ENCODE results near the gene PGPEP1. TPM values are rescaled to one million over a fixed set of nuclear protein-coding genes. Genes with fewer than 3 reads are reported as not detected.
"Not testable (repeated sequence)": the region's sequence is repeated elsewhere in the genome, so short reads cannot be mapped to it uniquely, and the experiment has no call there.

The PGPEP1 gene
- total RNA-seq, 1 donor, result 27.2 TPM

DNA sequence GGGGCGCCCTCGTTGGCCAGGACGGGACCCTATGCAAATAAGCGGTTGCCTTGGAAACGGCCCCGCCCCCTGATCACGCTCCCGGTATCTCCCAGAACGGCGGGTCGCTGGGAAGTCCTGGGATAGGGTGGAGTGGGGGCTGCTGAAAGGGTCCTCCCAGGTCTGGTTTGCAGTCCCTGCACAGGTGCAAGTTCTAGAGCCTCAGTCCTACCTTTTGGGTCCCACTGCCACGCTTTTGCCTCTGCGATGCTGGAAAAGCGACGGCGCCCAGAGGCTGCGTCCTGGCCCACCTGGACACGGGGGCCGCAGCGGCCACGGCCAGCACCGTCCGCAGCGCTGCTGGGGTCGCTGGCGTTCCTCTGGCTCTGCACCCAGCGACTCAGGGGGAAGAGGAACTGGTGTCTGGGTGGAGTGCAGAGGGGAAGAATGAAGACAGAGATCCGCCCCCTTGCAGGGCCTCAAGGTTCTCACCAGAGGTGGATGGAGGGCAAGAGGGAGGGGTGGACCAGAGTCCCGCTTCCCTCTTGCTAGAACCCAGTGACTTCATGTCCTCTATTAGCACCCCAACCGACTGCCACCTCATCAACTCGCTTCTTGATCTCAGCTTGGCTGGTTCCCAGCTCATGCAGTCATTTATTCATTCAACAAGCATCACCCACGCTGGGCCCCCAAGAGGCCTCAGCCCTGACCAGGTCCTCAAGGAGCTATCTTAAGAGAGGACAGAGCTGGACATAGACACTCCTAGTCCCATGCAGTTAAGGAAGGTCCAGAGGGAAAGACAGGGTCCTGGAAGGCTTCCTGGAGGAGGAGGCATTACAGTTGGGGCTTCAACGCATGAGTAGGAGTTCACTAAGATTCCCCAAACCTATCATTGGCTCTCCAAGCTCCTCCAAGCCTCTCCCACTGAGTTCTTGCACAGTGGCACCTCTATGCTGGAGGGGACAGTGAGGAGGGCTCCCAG is 57.1 kb downstream of the PGPEP1 start, which contains the start of gene LRRC25:
LRRC25 (minus strand) TSS at position 381 of the 961 bp plus-strand sequence. CDS start 659 bp downstream, outside the sequence.
- H3K4me3 ChIP-seq (ENCODE audit: low read depth, low read length), result no peak within 1 kb of the TSS
- no peak for TF ChIP-seq CTCF (IDR thresholded peaks at IDR 0.05; ENCODE audit: insufficient read depth, low read length)
- DNase-seq (ENCODE audit: low read depth), result no peak

GRCh38 chr19:18399008-18399407 is 58.6 kb downstream of the PGPEP1 start:
- DNase-seq (ENCODE audit: low read depth), result peak; percentile 49
- H3K4me3 ChIP-seq (ENCODE audit: low read depth, low read length), result no peak overlapping the region
- no peak for TF ChIP-seq CTCF (IDR thresholded peaks at IDR 0.05; ENCODE audit: insufficient read depth, low read length)

- DNase-seq (ENCODE audit: low read depth), result peak; percentile 78
- no peak overlapping the region for H3K4me3 ChIP-seq (ENCODE audit: low read depth, low read length)
- peak; percentile 60 for TF ChIP-seq CTCF (IDR thresholded peaks at IDR 0.05; ENCODE audit: insufficient read depth, low read length)
These were observed 61.2 kb downstream of the PGPEP1 start for GRCh38 chr19:18401580-18402112.

DNA sequence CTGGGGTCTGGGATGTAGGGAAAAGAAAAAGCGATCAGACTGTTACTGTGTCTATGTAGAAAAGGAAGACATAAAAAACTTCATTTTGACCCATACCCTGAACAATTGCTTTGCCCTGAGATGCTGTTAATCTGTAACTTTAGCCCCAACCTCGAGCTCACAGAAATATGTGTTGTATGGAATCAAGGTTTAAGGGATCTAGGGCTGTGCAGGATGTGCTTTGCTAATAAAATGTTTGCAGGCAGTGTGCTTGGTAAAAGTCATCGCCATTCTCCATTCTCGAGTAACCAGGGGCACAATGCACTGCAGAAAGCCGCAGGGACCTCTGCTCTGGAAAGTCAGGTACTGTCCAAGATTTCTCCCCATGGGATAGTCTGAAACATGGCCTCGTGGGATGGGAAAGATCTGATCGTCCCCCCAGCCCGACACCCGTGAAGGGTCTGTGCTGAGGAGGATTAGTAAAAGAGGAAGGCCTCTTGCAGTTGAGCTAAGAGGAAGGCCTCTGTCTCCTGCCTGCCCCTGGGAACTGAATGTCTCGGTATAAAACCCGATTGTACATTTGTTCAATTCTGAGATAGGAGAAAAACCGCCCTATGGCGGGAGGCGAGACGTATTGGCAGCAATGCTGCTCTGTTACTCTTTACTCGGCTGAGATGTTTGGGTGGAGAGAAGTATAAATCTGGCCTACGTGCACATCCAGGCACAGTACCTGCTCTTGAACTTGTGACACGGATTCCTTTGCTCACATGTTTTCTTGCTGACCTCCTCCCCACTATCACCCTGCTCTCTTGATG is 62.3 kb downstream of the PGPEP1 start:
- H3K4me3 ChIP-seq (ENCODE audit: low read depth, low read length); DNase-seq (ENCODE audit: low read depth): not testable (repeated sequence)

- H3K4me3 ChIP-seq (ENCODE audit: low read depth, low read length); DNase-seq (ENCODE audit: low read depth): not testable (repeated sequence)
These were observed 65.4 kb downstream of the PGPEP1 start for GRCh38 chr19:18405754-18406153.

GRCh38 chr19:18406749-18407148 is 66.4 kb downstream of the PGPEP1 start:
- no peak for DNase-seq (ENCODE audit: low read depth)
- H3K4me3 ChIP-seq (ENCODE audit: low read depth, low read length), result no peak overlapping the region
- TF ChIP-seq CTCF (IDR thresholded peaks at IDR 0.05; ENCODE audit: insufficient read depth, low read length), result no peak

- no peak for DNase-seq (ENCODE audit: low read depth)
- H3K4me3 ChIP-seq (ENCODE audit: low read depth, low read length), result no peak overlapping the region
- TF ChIP-seq CTCF (IDR thresholded peaks at IDR 0.05; ENCODE audit: insufficient read depth, low read length), result peak; percentile 47
These were observed 67.7 kb downstream of the PGPEP1 start for GRCh38 chr19:18408053-18408476.
